ENCODE data around the gene TSSK2.

GRCh38 chr22:19143967-19144400 lies 12.9 kb downstream of the TSSK2 start:
- TF ChIP-seq CTCF (IDR thresholded peaks at IDR 0.05; ENCODE audit: insufficient read depth, low read length, poor library complexity, severe bottlenecking) (no peak), EZH2phosphoT487 (conservative IDR thresholded peaks at IDR 0.05; ENCODE audit: low read length) (no peak)

Measured in SU-DHL-6 (cell line).